22Rv1 (cell line): Measurements from ENCODE around the gene NT5C1B.

Experiments
- CTCF ChIP-seq: fragments of 450-650 bp; IDR thresholded peaks from 2 replicates; pipeline ENCODE4 v1.5.1; 2017; ENCODE audit warnings: mild to moderate bottlenecking
- ZFX ChIP-seq: fragments of 450-650 bp; IDR thresholded peaks from 2 replicates; pipeline ENCODE4 v1.6.1; 2017; ENCODE audit warnings: antibody characterized with exemption, borderline replicate concordance

- TF ChIP-seq CTCF (no peak), ZFX (no peak)
Measured at GRCh38 chr2:18540872-18541271, 48.5 kb downstream of the NT5C1B start.
